Renal pelvis (tissue), 4 donors: Measurements from ENCODE around the gene DESI2. TPM values are rescaled to one million over a fixed set of nuclear protein-coding genes. Genes with fewer than 3 reads are reported as not detected.
"Not testable (repeated sequence)": the region's sequence is repeated elsewhere in the genome, so short reads cannot be mapped to it uniquely, and the experiment has no call there.

Source experiments
- DNase-seq: peaks from one replicate; pipeline ENCODE4 v3.0.0-alpha.2; 2013
- polyA plus RNA-seq, 3 donors: library from polyadenylated mRNA; unstranded; fragments of 120-200 nt; gene quantifications; one replicate each; pipeline ENCODE4 v1.2.1, GENCODE V29; 2013; ENCODE audit not compliant: insufficient read length in 3 of 3

Gene DESI2
- polyA plus RNA-seq, 3 donors: 40.0 to 44.3 (median 41.3) TPM

DNA sequence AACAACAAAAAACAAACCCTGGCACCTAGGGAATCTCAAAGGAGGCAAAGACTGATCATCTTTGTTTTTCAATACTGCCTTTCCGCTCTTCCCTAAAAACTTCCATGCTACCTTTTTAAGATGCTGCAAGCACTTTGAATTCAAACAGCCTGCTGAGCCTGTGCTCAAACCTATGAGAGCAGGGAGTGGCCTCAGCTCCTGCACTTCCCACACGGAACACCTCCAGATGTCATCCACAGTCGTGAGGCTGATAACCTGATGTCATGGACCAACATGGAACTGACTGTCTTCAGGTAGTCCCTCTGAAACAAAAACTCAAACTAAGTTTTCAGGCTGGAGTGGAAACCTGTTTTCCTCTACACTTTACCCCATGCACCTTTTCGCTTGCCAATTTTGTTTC lies 46.8 kb downstream of the DESI2 start:
- DNase-seq: no peak

DNA sequence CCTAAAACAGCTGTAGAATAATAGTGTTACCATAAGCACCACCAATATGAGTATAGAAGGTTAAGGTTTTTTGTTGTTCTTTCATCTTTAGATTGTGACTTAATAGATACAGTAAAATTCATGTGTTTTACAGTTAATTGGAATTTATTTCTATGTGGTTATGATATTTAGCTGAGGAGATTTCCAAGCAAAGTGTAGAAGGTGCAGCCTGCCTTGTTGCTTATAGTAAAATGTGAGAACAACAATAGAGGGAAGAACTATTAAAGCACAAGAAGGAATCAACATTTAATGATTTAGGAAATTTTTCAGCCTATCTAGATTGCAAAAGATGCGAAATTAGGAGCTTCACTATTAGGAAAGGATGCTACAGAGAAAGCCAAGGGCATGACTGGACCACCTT lies 47.9 kb downstream of the DESI2 start:
- no peak for DNase-seq

DNA sequence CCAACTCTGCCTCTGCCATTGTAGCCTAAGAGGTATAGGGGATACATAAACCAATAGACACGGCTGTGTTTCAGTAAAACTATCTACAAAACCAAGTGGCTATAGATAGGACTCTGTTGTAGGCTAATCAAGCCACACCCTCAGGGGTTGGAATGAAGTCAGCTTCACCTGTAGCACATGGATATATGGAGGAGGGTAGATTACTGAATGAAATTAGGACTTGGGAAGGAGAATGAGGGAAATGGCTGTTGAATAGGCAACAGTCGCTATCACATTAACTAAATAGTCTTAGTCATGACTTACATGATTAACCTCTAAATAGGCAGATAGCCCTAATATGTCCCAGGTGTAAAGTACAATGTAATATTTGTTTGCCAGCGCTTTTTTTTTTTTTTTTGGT lies 49.7 kb downstream of the DESI2 start:
- no peak for DNase-seq

DNA sequence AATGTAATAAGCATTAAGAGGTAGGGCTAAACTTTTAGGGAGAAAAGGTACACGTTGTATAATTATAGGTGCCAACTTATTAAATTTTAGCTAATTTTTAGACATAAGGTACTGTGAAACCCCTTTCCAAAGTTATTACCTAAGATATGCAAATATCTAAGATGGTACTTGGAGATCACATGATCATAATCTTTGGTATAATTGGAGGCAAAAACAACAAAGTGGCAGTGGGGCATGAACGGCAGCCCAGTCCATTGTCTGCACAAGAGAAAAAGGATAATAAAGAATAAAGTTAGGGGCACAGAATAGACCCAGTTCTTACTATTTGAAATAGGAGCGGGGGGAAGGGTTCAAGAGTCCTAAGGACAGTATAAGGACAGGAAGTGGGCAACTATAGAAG lies 51.2 kb downstream of the DESI2 start:
- no peak for DNase-seq

DNA sequence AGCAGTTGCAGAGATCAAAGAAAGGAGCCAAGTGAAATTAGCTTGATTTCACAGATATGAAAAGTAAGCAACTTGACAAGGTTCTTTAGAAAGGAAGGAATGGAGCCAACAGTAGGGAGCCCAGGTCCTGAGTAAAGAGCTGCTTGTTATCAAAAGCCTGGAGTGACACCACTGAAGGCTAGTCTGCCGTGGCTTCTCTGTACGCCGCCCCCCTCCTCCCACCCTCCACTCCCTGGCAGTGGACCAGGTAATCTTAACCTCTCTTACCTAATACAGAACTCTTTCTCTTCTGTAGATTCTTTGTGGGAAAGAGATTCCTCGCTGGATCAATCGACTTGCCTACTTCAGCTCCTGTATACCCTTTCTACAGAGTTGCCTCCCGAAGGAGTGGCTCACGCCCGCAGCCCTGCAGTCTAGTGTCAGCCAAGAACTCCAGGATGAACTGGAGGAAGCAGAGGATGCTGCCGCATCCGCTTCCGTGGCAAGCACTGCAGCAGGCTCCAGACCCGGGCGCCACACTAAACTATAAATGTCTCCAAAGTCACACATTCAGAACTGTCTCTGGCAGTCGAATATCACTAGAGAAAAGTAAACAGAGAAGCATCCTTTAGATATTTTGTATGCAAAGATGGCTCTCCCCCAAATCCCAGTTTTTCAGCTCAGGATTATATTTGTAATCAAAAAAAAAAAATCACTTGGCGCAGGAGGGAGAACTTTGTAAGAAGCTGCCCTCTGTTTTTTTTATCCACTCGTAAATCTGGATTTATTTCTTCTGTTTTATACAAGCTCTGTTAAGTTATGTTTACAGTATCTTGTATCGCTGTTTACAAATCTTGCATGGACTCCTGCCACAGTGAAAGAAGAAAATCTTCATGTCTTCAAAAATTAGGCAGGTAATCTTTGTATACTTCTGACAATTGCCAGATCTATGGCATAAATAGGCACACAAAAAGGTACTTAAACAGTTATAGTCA lies 52.6 kb downstream of the DESI2 start:
- DNase-seq: no peak

DNA sequence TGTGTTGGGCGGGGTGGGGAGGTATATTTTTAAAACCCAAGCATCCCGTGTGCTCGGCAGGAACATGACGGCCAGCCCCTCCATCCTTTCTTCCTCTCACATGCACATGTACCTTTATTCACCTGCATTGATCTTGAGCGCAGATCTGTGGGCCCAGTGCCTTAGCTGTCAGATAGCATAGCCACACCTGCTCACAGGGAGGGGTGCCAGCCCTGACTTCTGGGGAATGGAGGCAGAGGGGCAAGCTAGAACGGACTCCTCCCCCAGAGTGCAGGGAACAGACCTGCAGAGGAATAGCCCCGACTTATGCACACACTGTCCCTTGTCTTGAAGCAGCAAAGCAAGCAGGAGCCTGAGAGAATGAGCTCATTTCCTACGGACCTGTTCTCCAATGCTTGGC lies 56.1 kb downstream of the DESI2 start:
- no peak for DNase-seq

DNA sequence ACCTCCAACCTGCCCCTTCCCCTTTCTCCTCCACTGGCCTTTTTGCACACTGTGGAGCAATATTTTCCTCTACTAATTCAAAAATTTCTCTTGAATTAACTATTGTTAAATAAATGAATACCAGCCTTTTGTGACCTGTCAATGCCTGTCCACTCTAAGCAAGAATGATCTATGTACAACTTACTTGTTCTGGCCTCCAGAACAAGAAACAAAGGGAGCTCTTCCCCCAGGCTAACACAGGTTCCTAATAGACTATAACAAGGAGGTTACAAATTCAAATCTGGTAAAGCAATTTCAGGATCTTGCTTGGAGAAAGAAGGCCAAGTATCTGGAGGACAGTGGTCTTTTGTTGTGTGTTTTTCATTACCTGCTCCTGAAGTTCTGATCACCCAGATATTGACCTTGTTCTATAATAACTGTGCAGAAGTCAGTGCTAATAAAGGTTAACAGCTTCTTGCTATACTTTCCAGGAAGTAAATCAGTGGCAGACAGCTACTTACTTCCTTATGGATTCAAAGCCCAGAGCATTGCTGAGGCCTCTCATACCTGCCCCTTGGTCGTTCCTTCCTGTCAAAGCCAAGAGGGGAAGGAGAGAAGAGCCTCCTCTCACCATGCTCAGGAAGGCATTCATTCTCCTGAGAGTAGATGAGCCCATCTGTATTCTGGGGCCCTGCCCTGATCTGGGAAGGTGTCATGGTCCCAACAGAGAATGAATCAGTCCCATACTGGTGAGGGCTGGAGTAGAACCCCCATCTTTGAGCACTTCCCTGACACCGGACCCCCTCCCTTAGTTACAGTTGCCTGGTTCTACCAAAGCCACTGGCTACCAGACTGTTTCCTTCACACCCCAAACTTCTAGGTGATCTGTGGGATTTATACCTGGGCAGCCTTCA lies 56.8 kb downstream of the DESI2 start:
- DNase-seq: no peak

DNA sequence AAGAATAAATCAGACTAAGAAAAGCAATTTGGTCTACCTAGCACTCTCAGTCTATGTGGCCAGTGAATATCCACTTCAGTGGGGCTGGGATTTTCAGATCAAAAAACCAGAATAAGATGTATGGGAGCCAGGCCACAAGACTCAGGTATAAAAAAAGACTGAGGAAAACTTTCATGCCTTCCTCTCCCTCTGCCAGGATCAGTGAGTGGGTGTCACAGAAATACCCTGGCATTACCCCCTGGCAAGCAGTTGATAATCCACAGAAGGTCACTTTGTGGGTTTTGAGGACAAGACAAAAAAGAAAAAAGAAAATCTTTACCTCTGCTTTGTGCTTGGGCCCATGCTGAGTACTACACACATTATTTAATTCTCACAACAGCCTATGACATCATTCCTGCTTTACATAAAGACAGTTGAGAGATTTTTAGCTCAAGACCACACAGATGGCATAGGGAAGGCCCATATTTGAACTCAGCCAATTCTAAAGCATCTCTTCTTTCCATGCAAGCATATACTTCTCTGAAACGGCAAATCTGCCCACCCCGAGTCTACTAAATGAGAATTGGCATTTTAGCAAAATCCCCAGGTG lies 57.6 kb downstream of the DESI2 start:
- no peak for DNase-seq

DNA sequence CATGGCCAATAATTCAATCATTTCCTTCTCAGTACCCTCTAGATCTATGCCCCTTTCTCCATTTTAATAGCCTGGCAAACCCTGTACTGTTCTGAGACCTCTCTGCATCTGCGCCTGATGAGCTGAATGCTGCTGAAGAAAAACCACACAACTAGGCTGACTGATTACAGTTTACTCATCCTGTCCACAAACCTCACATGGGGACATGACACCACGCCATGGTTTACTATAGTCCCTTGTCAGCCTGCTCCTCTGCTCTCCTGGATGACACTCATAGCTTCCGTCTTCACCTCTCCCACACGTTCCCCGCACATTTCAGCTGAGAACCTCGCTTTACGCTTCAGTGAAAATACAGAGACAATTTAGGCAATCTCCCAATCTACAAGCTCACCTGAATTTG lies 59.7 kb downstream of the DESI2 start:
- no peak for DNase-seq

DNA sequence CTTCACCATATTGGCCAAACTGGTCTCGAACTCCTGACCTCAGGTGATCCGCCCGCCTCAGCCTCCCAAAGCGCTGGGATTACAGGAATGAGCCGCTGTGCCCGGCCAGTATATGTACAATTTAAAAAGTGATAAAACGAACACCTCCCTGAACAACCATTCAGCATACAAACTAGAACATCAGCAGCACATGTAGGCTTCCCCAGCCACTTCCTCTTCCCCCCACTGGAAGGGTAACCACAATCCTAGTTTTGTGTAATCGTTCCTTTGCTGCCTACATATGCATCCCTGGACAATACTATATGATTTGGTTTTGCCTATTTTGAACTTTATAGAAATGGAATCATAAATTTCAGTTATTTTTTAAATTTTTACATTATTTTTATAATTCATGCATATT lies 60.4 kb downstream of the DESI2 start:
- no peak for DNase-seq

DNA sequence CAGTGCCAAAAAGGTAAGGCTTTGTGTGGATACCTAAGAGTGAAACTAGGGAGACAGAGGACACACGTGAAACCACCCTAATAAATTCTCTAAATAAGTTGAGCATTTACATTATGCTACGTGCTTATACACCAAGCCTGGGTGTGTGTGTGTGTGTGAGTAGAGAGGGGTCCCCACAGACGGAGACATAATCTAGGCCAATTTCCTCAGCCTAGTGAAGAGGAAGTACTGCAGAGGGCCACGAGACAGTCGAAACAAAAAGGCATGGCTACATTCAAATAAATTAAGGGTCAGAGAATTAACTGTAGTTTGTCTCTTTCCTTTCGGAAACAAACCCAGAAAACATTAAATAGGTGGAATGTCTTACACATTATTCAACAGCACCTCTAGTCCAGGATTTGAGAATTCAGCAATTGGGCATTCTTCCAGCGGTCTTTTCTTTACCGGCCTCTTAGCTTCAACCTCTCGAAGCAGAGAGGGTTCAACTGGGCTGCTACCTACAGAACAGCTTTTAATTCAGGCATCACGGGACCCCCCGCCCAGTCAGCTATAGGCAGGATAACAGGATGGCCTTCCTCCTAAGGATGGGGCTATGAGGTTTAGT lies 75.0 kb downstream of the DESI2 start:
- DNase-seq: no peak

DNA sequence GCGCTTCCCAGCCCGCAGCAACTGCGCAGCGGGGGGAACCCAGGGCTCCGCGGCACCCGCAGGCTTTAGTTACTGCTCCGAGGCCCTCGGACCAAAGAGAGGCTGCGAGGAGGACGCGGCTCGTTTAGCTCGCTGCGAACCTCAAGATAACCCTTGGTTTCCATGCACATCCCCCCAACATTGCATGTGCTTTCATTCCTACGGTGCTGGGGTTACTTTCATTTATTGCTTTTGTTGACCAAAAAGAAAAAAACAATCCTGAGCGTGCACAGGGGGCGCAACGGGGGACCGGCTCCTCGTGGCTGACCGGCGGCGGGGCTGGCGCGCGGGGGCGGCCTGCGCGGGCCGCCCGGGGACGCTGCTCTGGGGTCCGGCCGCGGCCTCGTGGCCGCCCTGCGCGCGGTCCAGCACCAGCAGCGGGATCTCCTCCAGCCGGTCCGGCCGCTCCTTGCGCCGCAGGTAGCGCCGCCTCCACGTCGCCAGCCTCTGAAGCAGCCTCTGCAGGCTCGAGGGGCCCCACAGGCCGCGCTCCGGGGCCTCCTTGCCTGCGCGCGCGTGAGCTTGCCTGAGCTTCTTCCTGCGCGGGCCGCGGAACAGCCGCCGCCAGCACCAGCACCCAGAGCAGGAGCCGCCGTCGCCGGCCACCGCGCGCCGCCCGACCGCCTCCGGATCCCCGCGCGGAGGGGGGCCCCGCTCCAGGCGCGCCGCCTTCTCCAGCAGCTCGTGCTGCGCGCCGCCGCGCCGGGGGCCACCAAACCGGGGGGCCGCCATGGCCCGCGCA lies 77.4 kb downstream of the DESI2 start:
- DNase-seq: peak; percentile 45

DNA sequence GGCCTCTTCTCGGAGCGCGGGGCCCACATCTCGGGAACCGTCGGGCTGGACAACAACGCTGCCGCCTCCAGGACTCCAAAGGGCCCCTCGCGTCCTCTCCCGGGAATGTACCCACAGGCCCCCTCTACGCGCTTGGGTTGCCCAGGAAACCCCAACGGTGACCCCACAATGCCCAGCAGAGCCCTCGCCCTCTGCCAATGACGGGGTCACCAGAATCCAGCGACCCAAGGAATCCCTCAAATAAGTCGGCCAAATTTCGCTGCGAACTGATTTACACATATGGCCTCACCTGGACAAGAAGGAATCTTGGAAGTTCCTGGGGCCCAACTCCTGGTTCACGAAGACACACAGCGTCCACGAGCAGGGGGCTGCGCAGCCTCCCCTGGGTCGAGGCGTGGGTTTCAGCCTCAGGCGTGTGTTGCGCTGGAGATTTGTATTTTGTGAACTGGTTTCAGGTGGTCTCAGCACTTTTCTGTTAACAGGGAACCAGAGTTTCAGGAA lies 78.1 kb downstream of the DESI2 start:
- DNase-seq: peak; percentile 3

DNA sequence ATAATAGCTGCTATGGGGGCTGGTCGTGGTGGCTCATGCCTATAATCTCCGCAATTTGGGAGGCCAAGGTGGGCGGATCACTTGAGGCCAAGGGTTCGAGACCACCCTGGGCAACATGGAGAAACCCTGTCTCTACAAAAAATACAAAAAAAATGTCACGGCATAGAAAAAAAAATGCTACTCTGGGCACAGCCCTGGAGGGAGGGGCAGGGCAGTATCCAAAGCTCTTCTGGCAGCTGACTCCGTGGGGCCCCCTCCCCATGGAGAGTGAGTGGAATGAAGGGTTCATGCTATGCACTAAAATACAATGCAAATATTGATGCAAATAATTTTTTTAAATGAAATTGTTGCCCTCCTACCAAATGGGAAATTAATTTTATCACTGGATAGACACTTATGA lies 78.7 kb downstream of the DESI2 start:
- DNase-seq: no peak

DNA sequence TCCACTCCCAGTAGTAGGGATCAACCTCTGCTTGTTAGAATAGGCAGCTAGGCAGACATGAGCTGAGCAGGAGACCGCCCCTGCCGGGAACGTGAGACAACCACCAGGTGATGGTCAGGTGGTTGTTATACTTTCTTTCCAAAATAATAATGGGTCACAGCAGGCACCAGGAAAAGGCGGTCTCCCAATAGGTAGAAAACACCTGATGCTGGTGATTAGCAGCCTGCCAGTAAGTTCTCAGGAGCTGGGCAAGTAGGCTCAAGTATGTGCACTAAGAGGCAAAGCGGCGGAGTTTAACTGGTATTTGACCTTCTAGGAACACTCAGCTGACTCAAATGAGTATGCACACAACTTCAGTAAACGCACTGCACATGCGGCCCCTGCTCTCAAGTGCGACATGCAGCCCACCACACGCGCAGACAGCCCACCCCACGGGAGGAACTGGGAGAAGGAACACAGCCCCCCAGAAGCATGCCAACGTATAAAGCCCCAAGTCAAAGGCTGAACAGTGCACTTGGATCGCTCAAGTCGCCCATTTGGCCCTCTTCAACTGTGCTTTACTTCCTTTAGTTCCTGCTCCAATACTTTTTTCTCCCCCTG lies 80.0 kb downstream of the DESI2 start:
- no peak for DNase-seq

DNA sequence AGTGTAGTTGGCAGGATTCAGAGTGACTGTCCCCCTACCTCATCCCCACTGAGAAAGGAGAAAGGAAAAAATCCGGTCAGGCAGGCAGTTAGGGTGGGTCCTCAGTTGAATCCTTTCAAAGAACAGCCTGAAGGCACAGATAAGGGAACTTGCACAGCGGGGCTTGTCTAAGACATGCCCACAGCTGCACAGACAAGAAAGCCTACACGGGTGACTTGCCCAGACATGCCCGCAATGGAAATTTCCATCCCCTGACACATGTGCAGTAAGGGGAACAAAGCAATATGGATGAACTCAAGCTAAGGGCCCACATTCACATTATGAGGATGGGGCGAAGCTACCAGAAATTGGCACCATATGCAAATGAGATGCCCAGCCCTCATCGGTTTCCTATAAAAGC lies 82.5 kb downstream of the DESI2 start:
- no peak for DNase-seq

DNA sequence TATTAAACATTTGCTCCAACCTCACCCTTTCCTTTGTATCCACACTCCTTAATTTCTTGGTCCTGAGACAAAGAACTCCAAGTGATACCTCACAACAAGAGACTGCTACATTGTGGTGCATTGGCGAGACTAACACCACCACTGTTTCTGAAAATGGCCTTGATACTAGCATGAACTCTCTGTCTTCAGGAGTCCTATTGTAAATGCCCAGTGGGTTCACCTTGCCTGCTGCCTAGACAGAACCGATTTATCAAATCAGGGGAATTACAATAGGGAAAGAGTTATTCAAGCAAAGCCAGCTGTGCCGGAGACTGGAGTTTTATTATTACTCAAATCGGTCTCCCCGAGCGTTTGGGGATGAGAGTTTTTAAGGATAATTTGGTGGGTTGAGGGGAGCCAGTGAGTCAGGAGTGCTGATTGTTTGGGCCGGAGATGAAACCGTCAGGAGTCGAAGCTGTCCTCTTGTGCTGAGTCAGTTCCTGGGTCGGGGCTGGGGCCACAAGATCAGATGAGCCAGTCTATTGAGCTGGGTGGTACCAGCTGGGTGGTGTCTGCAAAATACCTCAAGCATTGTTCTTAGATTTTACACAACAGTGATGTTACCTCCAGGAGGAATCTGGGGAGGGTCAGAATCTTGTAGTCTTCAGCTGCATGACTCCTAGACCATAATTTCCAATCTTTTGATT lies 83.1 kb downstream of the DESI2 start:
- DNase-seq: no peak

DNA sequence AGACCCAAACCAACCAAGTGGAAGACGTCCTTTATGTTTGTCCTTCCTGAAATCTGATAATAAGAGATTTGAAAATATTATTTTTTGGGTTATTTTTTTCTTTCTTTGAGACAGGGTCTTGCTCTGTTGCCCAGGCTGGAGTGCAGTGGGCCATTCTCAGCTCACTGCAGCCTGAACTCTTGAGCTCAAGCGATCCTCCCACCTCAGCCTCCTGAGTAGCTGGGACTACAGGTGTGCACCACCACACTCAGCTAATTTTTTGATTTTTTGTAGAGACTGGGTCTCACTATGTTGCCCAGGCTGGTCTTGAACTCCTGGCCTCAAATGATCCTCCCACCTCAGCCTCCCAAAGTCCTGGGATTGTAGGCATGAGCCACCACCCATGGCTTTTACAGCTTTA lies 86.2 kb downstream of the DESI2 start:
- DNase-seq: not testable (repeated sequence)

DNA sequence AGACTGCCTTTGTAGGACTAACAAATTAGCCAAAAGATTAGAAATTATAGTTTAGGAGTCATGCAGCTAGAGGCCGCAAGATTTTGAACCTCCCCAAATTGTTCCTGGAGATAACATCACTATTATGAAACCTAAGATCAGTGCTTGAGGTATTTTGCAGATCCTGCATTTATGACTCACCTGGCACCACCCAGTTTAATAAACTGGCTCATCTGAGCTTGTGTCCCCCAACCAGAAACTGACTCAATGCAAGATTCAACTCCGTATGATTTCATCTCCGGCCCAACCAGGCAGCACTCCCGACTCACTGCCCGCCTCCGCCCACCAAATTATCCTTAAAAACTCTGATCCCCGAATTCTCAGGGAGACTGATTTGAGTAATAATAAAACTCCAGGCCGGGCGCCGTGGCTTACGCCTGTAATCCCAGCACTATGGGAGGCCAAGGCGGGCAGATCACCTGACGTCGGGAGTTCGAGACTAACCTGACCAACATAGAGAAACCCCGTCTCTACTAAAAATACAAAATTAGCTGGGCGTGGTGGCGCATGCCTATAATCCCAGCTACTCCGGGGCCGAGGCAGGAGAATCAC lies 87.2 kb downstream of the DESI2 start:
- not testable (repeated sequence) for DNase-seq

DNA sequence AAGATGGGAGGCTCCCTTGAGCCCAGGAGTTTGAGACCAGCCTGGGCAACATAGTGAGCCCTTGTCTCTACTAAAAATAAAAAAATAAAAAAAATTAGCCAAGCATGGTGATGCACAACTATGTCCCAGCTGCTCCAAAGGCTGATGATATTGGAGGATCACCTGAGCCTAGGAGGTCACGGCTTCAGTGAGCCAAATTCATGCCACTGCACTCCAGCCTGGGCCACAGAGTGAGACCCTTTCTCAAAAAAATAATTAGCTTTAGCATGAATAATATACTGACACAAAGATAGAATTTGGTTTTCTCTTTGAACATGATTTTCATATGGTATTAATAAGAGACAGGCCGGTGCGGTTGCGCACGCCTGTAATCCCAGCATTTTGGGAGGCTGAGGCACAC lies 88.8 kb downstream of the DESI2 start:
- no peak for DNase-seq
